GM21737 (cell line): ENCODE results near the gene ZBED1.
A peak's percentile ranks its signal among the peaks of the same experiment; 100 is the strongest.
"Not testable (repeated sequence)": the region's sequence is repeated elsewhere in the genome, so short reads cannot be mapped to it uniquely, and the experiment has no call there.

Experiments used
- ATAC-seq: cut with Tn5 transposase; IDR thresholded peaks from one replicate; pipeline ENCODE4 v1.9.1; 2021; ENCODE audit warnings: mild to moderate bottlenecking, moderate library complexity; ENCODE audit not compliant: unreplicated experiment

The ZBED1 gene

GRCh38 chrX:2500803-2501558, at the start of gene ZBED1, which contains the start of gene DHRSX:
TSS of gene ZBED1 (minus strand) at chrX:2500976. CDS start at chrX:2490719, 10,257 bp downstream.
TSS of gene DHRSX (minus strand) at chrX:2500976. CDS start at chrX:2500925, 51 bp downstream.
- ATAC-seq = peak; percentile 61

- ATAC-seq = no peak
Observed at GRCh38 chrX:2549876-2550275, 49.1 kb upstream of the ZBED1 start.

DNA sequence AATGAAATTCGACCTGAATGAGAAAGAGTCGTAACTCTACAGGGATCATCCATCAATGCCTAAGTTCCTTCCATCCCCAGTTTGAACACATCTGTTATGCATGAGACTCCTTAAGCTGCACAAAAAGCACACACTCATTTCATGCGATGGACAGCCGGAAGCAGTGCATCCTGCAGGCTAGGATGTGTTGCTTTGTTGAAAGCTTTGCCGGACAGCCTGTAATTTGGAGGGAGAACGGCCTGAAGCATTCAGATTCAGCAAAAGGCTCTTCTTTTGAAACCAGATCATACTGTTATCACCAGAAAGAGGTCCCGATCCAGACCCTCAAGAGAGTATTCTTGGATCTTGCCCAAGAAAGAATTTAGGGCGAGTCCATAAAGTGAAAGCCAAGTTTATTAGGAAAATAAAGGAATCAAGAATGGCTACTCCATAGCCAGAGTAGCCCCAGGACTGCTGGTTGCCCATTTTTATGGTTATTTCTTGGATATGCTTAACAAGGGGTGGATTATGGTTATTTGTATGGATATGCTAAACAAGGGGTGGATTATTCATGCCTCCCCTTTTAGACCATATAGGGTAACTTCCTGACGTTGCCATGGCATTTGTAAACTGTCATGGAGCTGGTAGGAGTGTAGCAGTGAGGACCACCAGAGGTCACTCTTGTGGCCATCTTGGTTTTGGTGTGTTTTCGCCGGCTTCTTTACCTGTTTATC, 48.1 kb upstream of the ZBED1 start:
- no peak for ATAC-seq

DNA sequence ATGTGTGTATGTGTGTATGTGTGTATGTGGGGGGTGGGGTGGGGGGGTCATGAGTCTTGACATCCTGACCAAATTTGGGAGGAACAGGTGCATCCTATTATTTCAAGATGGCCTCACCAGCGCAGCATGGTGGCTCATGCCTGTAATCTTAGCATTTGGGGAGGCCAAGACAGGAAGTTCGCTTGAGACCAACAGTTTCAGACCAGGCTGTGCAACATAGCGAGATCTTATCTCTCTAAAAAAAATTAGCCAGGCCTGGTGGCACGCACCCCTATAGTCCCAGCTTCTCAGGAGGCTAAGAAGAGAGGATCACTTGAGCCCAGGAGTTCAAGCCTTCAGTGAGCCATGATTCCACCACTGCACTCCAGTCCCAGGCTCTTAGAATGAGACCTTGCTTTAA, 47.0 kb upstream of the ZBED1 start:
- no peak for ATAC-seq

GRCh38 chrX:2546496-2546895, 45.7 kb upstream of the ZBED1 start:
- no peak for ATAC-seq

DNA sequence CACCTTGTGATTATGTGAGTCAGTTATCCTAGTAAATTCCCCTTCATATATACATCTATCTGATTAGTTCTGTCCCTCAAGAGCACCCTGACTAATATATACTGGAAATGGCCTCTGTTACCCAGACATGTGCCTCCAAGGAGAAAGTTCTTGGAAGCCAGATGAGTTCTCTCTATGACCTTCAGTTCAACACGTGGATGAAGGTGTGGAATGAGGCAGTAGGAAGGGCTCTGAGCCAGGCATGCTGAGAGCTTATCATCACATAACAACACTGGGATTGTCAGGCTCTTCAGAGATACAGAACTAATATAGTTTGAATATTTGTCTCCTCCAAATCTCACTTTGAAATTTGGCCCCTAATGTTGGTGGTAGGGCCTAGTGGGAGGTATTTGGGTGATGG, 44.4 kb upstream of the ZBED1 start:
- ATAC-seq = no peak

GRCh38 chrX:2542826-2543521, 42.2 kb upstream of the ZBED1 start:
- no peak for ATAC-seq

GRCh38 chrX:2541603-2542002, 40.8 kb upstream of the ZBED1 start:
- ATAC-seq = no peak

DNA sequence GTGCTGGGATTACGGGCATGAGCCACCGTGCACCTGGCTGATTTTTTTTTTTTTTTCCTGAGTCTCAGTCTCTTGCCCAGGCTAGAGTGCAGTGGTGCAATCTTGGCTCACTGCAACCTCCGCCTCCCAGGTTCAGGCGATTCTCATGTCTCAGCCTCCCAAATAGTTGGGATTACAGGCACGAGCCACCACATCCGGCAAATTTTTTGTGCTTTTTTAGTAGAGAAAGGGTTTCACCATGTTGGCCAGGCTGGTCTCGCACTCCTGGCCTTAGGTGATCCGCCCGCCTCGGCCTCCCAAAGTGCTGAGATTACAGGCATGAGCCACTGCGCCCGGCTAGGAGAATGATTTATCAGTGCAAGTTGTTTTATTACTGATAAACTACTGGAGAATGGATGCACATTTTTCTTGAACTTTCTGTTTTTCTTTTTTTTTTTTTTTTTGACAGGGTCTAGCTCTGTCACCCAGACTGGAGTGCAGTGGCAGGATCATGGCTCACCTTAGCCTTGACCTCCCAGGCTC, 39.7 kb upstream of the ZBED1 start:
- no peak for ATAC-seq

DNA sequence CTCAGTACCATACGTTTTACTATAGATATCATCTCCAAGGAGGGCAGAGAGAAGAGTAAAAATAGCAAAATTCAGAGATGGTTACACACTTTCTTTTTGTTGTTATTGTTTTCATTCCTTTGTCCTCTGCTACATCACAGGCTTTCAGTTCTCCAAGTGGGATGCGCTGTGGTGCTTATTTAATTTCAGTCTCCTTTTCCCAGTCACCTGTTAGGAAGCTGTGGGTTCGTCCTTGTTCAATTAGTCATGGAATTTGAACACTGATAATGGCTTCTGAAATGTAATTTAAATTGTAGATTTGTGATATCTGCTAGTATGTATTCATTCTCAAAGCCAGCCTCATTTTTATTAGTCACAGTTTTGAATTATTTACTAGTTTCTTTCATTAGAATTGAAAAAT, 38.8 kb upstream of the ZBED1 start:
- no peak for ATAC-seq

- no peak for ATAC-seq
Observed at GRCh38 chrX:2538031-2538757, 37.4 kb upstream of the ZBED1 start.

DNA sequence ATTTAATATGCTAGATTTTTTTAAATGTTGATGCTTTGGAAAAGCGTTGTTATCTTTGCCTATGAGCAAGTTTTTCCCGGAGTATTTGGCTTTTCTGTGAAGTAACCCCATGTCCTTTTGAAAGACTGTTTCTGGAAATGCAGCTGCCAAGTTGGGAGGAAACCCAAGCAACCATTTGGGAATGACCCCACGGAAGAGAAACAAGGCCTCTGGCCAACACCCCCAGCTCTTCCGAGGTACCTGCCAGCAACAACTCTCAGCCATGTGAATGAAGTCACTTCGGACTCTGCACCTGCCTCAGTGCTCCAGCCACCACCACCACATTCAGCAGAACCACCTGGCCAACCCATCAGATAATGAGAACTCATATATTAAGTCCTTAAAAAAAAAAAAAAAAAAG, 36.2 kb upstream of the ZBED1 start:
- ATAC-seq = no peak

DNA sequence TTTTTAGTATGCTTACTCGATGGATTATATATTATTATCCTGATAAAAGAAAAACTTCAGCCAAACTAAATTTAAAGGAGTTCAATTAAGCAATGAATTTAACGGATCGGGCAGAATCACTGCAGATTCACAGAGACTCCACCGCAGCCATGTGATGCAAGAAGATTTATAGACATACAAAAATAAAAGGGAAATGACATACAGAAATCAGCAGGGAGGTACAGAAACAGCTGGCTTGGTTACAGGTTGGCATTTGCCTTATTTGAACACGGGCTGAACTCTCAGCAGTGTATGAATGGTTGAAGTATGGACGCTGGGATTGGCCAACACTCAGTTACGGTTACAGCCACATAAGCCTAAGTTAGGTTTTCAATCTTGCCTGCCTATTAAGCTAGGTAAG, 35.4 kb upstream of the ZBED1 start:
- ATAC-seq = no peak

DNA sequence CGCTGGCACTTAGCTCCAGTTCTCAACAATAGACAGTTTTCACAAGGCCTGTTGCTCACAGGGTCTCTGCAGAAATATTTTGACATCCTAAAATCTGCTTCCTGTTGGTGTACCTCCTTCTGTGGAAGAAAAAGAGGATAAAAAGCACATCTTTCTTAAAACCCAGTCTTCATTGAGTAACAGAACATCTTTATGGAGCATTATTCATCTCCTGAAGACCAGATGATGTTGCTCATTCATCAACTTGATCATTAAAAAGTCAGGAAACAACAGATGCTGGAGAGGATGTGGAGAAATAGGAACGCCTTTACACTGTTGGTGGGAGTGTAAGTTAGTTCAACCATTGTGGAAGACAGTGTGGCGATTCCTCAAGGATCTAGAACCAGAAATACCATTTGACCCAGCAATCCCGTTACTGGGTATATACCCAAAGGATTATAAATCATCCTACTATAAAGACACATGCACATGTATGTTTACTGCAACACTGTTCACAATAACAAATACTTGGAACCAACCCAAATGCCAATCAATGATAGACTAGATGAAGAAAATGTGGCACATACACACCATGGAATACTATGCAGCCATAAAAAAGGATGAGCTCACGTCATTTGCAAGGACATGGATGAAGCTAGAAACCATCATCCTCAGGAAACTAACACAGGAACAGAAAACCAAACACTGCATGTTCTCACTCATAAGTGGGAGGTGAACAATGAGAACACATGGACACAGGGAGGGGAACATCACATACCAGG, 33.7 kb upstream of the ZBED1 start:
- ATAC-seq = not testable (repeated sequence)

- no peak for ATAC-seq
Observed at GRCh38 chrX:2533424-2533823, 32.6 kb upstream of the ZBED1 start.

DNA sequence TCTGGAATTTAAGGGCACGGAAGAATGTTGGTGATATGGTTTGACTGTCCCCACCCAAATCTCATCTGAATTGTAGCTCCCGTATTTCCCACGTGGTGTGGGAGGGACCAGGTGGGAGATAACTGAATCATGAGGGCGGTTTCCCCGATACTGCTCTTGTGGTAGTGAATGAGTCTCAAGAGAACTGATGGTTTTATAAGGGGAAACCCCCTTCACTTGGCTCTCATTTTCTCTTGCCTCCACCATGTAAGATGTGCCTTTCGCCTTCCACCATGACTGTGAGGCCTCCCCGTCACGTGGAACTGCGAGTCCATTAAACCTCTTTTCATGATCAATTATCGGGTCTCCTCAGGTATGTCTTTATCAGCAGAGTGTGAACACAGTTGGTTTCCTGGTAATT, 25.6 kb upstream of the ZBED1 start:
- ATAC-seq = no peak

DNA sequence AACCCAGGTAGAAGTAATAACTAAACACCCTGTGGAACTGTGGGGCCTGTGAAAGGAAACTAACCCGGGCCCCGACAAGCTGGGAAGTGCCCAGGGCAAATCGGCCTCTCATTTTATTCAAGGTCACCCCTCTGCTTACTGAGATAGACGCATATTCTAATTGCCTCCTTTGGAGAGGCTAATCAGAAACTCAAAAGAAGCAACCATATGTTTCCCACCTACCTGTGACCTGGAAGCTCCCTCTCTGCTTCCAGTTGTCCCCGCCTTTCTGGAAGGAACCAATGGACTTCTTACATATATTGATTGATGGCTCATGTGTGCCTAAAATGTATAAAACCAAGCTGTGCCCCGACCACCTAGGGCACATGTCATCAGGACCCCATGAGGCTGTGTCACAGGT, 23.1 kb upstream of the ZBED1 start:
- no peak for ATAC-seq

DNA sequence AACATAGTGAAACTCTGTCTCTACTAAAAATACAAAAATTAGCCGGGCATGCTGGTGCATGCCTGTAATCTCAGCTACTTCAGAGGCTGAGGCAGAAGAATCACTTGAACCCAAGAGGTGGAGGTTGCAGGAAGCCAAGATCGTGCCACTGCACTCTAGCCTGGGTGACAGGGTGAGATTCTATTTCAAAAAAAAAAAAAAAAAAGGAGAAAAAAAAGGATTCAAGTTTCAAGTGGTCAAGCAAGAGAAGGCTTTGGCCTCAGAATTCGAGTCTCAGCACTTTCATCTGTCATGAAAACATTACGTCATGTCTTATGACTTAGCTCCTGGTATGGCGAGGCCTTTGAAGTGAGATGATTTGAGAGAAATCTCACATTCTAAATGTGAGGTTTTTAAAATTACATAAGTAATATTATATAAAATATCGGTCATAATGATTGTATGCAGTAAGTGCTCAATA, 21.2 kb upstream of the ZBED1 start:
- ATAC-seq = no peak

DNA sequence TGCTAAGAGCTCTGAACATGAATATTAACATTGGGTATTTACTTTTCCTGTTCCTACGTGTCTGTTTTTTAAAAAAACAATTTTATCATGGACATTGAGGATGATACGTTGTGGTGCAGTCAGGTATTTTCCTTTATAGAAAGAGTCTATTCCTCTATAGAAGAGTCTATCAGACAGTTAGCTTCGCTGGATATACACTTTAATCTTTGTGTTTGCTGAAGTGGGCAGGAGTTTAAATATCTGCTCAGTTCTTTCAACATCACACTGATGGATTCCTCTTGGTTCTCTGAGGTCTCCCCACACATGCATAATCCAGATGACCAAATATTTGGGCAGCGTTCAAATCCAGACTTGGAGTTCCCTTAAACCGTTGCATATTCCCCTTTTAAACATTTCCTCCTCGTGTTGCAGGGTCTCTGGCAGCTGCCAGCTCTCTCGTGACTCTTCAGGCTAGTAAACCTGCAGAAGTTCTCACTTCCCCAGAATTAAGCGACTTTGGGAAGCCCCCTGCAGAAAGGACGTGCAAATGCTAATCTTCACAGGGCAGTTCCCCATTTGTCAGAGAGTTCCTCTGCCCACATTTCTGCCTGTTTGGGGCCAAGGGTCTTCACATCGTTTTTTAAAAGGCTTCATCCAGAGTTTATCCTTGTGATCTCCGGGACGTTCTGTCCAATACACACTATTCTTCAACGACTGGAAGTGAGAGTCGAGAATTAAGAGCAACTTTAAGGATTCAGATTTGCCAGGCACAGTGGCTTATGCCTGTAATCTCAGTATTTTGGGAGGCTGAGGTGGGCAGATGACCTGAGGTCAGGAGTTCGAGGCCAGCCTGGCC, 20.5 kb upstream of the ZBED1 start:
- peak; percentile 73 for ATAC-seq
